GM18873 (cell line): ENCODE data around the gene DNAAF2.
"Not testable (repeated sequence)": the region's sequence is repeated elsewhere in the genome, so short reads cannot be mapped to it uniquely, and the experiment has no call there.

Source experiments
- ATAC-seq: cut with Tn5 transposase; IDR thresholded peaks from one replicate; pipeline ENCODE4 v1.9.1; 2021; ENCODE audit warnings: mild to moderate bottlenecking, moderate library complexity, moderate number of reproducible peaks; ENCODE audit not compliant: unreplicated experiment, low FRiP score

Gene DNAAF2, protein sequence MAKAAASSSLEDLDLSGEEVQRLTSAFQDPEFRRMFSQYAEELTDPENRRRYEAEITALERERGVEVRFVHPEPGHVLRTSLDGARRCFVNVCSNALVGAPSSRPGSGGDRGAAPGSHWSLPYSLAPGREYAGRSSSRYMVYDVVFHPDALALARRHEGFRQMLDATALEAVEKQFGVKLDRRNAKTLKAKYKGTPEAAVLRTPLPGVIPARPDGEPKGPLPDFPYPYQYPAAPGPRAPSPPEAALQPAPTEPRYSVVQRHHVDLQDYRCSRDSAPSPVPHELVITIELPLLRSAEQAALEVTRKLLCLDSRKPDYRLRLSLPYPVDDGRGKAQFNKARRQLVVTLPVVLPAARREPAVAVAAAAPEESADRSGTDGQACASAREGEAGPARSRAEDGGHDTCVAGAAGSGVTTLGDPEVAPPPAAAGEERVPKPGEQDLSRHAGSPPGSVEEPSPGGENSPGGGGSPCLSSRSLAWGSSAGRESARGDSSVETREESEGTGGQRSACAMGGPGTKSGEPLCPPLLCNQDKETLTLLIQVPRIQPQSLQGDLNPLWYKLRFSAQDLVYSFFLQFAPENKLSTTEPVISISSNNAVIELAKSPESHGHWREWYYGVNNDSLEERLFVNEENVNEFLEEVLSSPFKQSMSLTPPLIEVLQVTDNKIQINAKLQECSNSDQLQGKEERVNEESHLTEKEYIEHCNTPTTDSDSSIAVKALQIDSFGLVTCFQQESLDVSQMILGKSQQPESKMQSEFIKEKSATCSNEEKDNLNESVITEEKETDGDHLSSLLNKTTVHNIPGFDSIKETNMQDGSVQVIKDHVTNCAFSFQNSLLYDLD

DNA sequence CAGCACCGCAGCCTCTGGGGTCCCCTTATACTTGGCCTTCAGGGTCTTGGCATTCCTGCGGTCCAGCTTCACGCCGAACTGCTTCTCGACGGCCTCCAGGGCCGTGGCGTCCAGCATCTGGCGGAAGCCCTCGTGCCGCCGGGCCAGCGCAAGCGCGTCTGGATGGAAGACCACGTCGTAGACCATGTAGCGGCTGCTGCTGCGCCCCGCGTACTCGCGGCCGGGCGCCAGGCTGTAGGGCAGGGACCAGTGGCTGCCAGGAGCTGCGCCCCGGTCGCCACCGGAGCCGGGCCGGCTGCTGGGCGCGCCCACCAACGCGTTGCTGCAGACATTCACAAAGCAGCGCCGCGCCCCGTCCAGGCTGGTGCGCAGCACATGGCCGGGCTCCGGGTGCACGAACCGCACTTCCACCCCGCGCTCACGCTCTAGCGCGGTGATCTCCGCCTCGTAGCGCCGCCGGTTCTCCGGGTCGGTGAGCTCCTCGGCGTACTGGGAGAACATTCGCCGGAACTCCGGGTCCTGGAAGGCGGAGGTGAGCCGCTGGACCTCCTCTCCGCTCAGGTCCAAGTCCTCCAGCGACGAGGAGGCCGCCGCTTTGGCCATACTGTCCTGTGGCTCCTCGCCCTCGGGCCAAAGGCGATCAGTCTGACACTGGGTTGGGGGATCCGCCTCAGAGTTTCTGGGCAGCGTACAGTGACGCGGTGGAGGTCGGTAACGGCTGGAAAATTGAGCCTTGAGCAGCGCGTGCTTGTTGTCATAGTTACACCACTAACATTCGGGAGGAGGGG lies at the start of gene DNAAF2:
Gene DNAAF2 (minus strand): TSS at position 698 of the 788 bp plus-strand sequence. CDS start 95 bp downstream, at position 603.
- peak; percentile 21 for ATAC-seq

GRCh38 chr14:49679271-49679670 lies 44.2 kb upstream of the DNAAF2 start:
- ATAC-seq = no peak

- no peak for ATAC-seq
Measured at GRCh38 chr14:49677643-49678042, 42.6 kb upstream of the DNAAF2 start.

DNA sequence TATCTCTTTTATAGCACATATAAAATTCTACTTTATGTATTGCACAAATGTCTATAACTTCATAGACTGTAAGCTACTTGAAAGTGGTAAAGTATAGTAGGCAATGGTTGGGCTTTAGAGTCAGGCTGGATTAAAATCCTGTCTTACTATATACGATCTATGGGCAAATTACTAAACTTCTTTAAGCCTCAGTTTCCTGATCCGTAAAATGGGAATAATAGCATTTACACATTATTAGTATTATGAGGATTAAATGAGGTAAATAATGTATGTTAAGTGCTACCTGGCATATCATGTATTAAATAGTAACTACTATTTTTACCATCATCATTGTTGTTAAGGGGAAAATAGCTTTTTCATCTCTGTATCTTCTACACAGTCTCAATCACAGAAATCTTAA lies 38.5 kb upstream of the DNAAF2 start:
- ATAC-seq = no peak

DNA sequence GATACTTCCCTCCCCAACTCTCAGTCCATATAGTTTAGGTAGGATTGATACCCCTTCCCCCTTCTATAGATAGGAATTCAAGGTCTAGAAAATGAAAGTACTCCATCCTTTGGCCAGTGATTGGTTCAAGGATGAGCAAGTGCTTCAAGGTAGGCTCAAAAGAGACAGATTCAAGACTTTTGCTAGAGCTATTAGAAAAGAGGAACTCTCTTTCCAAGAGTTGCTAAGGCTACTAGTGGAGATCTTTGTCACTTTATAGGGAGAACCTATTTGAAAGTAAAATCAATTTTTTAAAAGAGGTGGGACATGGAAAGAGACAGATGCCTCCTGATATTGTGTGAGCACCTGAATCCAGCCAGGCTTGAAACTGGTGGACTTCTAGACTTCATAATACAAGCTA lies 35.4 kb upstream of the DNAAF2 start:
- ATAC-seq = no peak

GRCh38 chr14:49659526-49660455 lies 24.7 kb upstream of the DNAAF2 start:
- no peak for ATAC-seq

GRCh38 chr14:49657500-49657899 lies 22.5 kb upstream of the DNAAF2 start:
- ATAC-seq = not testable (repeated sequence)

- no peak for ATAC-seq
Measured at GRCh38 chr14:49654511-49654910, 19.5 kb upstream of the DNAAF2 start.

GRCh38 chr14:49653508-49653907 lies 18.5 kb upstream of the DNAAF2 start:
- no peak for ATAC-seq

DNA sequence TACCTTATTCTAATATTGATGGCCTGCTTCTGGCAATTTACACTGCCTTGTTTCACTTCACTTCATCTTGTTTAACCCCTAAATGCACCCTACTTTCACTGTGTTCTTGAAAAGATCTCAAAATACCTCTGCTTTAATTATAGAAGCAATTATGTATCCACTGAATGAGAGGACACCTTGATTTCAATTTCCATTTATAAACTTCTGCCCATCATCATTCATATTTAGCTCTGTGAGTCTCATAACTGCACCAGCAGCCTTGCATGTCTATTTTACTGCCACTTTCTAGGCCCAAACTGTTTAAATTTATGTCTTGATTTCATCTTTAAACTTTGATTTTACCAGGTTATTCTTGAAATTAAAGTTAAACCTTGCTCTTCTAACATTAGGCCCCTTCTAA lies 7.1 kb upstream of the DNAAF2 start:
- no peak for ATAC-seq

- no peak for ATAC-seq
Measured at GRCh38 chr14:49641697-49642129, 6.7 kb upstream of the DNAAF2 start.

GRCh38 chr14:49640540-49641417 lies 5.7 kb upstream of the DNAAF2 start:
- ATAC-seq = no peak

DNA sequence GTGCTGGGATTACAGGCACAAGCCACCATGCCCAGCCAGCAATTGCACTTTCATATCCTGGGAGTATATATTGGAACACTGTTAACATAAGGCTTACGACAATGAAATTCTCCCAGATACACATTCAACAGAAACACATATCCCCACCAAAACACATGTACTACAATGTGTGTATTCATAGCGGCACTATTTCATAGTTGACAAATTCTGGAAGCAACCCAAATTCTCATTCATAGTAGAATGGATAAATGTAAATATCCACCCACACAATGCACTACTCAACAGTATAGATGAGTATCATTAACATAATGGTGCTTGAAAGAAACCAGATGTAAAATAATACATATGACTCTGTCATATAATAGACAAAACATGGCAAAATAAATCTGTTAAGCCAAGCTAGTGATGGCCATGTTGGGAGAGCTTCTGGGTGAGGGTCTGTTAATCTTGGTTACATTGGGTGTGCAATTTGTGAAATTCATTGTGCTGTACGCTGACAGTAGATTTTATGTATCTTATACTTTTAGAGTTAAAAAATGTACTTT lies 2.6 kb upstream of the DNAAF2 start:
- ATAC-seq = no peak

GRCh38 chr14:49636866-49637265 lies 1.8 kb upstream of the DNAAF2 start:
- no peak for ATAC-seq

DNA sequence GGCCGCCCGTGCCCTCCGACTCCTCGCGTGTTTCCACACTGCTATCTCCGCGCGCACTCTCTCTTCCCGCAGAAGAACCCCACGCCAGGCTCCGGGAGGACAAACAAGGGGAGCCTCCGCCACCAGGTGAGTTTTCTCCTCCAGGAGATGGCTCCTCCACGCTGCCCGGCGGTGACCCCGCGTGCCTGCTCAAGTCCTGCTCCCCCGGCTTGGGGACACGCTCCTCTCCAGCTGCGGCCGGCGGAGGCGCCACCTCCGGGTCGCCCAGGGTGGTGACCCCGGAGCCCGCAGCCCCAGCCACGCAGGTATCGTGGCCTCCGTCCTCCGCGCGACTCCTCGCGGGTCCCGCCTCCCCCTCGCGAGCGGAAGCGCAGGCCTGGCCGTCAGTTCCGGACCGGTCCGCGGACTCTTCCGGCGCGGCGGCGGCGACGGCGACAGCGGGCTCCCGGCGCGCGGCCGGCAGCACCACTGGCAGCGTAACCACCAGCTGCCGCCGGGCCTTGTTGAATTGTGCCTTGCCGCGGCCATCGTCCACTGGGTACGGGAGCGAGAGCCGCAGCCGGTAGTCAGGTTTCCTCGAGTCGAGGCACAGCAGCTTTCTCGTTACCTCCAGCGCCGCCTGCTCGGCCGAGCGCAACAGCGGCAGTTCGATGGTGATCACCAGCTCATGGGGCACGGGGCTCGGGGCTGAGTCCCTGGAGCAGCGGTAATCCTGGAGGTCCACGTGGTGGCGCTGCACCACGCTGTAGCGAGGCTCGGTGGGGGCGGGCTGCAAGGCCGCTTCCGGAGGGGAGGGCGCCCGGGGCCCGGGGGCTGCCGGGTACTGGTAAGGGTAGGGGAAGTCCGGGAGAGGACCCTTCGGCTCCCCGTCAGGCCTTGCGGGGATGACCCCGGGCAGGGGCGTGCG lies 1.2 kb downstream of the DNAAF2 start:
- peak; percentile 72 for ATAC-seq

DNA sequence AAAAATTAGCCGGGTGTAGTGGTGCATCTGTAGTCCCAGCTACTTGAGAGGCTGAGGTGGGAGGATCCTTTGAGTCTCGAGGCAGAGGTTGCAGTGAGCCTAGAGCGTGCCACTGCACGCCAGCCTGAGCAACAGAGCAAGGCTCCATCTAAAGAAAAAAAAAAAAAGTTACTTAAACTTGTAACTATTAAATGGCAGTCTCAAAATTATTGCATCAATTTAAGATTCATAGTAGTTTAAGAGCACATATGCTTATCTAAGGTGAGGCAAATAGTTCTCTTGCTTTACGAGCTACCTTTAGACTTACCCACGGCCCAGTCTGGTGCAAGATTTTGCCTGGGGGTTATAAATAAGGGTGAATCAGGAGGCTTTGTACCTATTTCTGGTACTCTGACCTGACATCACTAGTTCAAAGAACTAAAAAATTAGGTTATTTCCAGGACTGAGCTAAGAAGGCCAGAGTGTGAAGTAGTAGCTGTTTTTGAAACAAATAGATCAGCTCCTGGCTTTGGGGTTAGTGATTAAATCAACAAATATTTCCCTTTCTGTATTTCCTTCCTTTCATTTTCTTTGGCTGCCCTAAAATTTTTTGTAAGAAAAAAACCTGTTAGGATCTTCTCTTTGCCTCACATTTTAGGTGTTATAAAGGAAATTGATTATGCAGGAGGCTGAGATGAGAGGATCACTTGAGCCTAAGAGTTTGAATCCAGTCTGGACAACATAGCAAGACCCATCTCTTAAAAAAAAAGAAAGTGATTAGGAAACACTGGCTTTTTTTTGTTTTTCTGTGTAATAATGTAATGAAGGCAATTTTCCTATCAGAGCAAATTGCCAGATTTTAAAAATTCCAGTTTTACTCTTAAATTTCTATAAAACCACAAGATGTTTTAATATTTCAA lies 10.9 kb downstream of the DNAAF2 start:
- no peak for ATAC-seq
